ENCODE data around the gene LONRF2. TPM values are rescaled to one million over a fixed set of nuclear protein-coding genes. Genes with fewer than 3 reads are reported as not detected.

The LONRF2 gene
- total RNA-seq, 6 experiments from 2014 or later = not detected

- DNase-seq = no peak
- Mint-ChIP-seq H3K9me3 (no peaks in the 10 kb centered on the region), H3K27ac (no peak overlapping the region), H3K27me3 (ENCODE audit: insufficient read depth) (peaks cover 26% of the 10 kb centered on the region), H3K4me1 (ENCODE audit: low read depth) (peaks cover 20% of the 10 kb centered on the region), H3K4me3 (no peak overlapping the region), H3K36me3 (ENCODE audit: low read depth) (no peaks in the 10 kb centered on the region)
- TF ChIP-seq, protein P1, sequence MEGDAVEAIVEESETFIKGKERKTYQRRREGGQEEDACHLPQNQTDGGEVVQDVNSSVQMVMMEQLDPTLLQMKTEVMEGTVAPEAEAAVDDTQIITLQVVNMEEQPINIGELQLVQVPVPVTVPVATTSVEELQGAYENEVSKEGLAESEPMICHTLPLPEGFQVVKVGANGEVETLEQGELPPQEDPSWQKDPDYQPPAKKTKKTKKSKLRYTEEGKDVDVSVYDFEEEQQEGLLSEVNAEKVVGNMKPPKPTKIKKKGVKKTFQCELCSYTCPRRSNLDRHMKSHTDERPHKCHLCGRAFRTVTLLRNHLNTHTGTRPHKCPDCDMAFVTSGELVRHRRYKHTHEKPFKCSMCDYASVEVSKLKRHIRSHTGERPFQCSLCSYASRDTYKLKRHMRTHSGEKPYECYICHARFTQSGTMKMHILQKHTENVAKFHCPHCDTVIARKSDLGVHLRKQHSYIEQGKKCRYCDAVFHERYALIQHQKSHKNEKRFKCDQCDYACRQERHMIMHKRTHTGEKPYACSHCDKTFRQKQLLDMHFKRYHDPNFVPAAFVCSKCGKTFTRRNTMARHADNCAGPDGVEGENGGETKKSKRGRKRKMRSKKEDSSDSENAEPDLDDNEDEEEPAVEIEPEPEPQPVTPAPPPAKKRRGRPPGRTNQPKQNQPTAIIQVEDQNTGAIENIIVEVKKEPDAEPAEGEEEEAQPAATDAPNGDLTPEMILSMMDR (IDR thresholded peaks at IDR 0.05) = no peak
Observed at GRCh38 chr2:100283724-100284501, 38.4 kb downstream of the LONRF2 start.

GRCh38 chr2:100281521-100282438 is 40.5 kb downstream of the LONRF2 start:
- no peak for DNase-seq
- Mint-ChIP-seq H3K27ac (no peak overlapping the region), H3K27me3 (ENCODE audit: insufficient read depth) (peaks cover 33% of the 10 kb centered on the region), H3K9me3 (no peaks in the 10 kb centered on the region), H3K4me3 (peak overlapping the region; percentile 3), H3K4me1 (ENCODE audit: low read depth) (peaks cover 20% of the 10 kb centered on the region), H3K36me3 (ENCODE audit: low read depth) (no peaks in the 10 kb centered on the region)
- TF ChIP-seq, protein P1 (IDR thresholded peaks at IDR 0.05) = no peak

DNA sequence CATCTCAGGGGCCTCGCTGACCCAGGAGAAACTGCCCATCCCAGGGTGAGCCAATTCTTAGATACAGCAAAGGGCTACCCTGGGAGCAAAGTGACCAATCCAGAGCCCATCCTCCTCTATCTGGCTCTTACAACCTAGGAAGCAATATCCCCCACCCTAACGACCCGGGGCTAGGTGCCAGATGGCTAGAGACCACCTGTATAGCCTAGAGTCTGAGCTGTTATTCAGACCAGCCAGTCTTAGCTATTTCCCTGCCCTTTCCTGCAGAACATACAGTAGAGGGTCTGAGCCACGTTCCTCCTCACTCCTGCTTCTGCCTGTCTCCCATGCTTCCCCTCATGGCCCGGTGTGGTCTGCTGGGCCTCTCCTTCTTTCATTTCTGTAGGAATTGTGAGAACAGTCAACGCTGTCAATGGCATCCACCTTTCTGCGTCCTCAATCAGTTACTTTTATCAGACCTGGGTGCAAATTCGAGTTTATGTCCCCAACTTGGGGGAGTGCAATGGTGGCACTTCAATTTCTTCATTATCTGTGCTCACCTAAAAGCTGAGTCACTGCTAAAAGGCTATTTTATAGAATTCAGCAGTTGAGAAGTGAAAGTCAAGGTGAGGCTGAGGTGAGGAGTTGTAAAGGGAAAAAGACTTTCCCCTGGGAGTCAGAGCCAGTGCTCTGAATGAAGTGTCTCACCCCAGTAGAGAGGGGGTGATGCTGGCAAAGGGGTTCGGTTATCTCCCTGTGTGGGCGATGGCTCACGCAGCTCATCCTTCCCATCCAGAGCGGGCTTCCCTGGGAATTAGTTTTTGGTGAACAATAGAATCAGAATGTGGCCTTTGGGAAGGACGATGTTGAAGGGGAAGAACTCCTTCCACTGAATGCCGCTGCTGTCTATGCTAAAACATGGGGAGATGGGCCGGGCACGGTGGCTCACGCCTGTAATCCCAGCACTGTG is 42.4 kb downstream of the LONRF2 start:
- H3K4me3 Mint-ChIP-seq = no peak overlapping the region
- no peak for DNase-seq
- peaks cover 33% of the 10 kb centered on the region for H3K27me3 Mint-ChIP-seq (ENCODE audit: insufficient read depth)
- H3K36me3 Mint-ChIP-seq (ENCODE audit: low read depth) = no peaks in the 10 kb centered on the region
- no peak overlapping the region for H3K27ac Mint-ChIP-seq
- no peaks in the 10 kb centered on the region for H3K9me3 Mint-ChIP-seq
- H3K4me1 Mint-ChIP-seq (ENCODE audit: low read depth) = peaks cover 10% of the 10 kb centered on the region
- TF ChIP-seq, protein P1 (IDR thresholded peaks at IDR 0.05) = no peak

- no peak for DNase-seq
- Mint-ChIP-seq H3K27me3 (ENCODE audit: insufficient read depth) (peaks cover 29% of the 10 kb centered on the region), H3K36me3 (ENCODE audit: low read depth) (no peaks in the 10 kb centered on the region), H3K4me1 (ENCODE audit: low read depth) (peaks cover 10% of the 10 kb centered on the region), H3K9me3 (no peaks in the 10 kb centered on the region), H3K27ac (no peak overlapping the region), H3K4me3 (no peak overlapping the region)
- TF ChIP-seq, protein P1 (IDR thresholded peaks at IDR 0.05) = no peak
Observed at GRCh38 chr2:100278986-100279385, 43.3 kb downstream of the LONRF2 start.

DNA sequence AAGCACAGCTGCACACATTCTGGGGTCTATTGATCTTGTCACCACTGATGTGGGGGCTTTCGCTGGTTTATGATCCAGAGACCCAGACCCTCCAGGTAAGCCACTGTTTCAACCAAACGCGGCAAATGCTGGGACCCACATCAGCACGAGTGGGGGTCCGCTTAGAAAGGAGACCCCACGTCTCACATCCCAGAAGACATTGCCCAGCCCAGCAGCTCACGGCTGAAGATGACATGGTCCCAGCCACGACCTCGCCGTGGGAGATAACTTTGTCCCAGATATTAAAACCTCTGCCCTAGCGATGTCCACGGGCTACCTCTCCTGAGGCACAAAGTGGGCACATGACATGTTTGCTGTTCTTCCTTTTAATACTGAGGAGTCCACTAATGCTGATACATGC is 43.8 kb downstream of the LONRF2 start:
- DNase-seq = no peak
- no peaks in the 10 kb centered on the region for H3K36me3 Mint-ChIP-seq (ENCODE audit: low read depth)
- H3K4me3 Mint-ChIP-seq = no peak overlapping the region
- no peaks in the 10 kb centered on the region for H3K9me3 Mint-ChIP-seq
- TF ChIP-seq, protein P1 (IDR thresholded peaks at IDR 0.05) = no peak
- H3K27me3 Mint-ChIP-seq (ENCODE audit: insufficient read depth) = peaks cover 28% of the 10 kb centered on the region
- H3K4me1 Mint-ChIP-seq (ENCODE audit: low read depth) = peaks cover 10% of the 10 kb centered on the region
- H3K27ac Mint-ChIP-seq = no peak overlapping the region
